Mucosa of rectum (tissue), 2 donors: ENCODE results near the gene SAMD14.

Source experiments
- H3K27ac ChIP-seq, 2 donors: one replicate each; pipeline ENCODE4 v1.7.0; 2013; ENCODE audit warnings: inconsistent platforms in 2 of 2, low read depth in 2 of 2, low read length in 2 of 2
- H3K27me3 ChIP-seq, 2 donors: one replicate each; pipeline ENCODE4 v1.7.0; 2013; ENCODE audit warnings: low read length in 2 of 2; ENCODE audit not compliant: control insufficient read depth in 2 of 2, insufficient read depth in 2 of 2
- H3K36me3 ChIP-seq, 2 donors: one replicate each; pipeline ENCODE4 v1.7.0; 2013; ENCODE audit warnings: low read length in 2 of 2; ENCODE audit not compliant: control insufficient read depth in 2 of 2, insufficient read depth in 2 of 2
- H3K4me1 ChIP-seq, 2 donors: one replicate each; pipeline ENCODE4 v1.7.0; 2013; ENCODE audit warnings: low read length in 2 of 2, mild to moderate bottlenecking in 1 of 2; ENCODE audit not compliant: control insufficient read depth in 2 of 2, insufficient read depth in 2 of 2
- H3K4me3 ChIP-seq, 2 donors: one replicate each; pipeline ENCODE4 v1.7.0; 2013; ENCODE audit warnings: low read length in 2 of 2
- H3K9ac ChIP-seq, 2 donors: one replicate each; pipeline ENCODE4 v1.7.0; 2013; ENCODE audit warnings: low read length in 2 of 2, low read depth in 1 of 2, mild to moderate bottlenecking in 1 of 2
- H3K9me3 ChIP-seq, 2 donors: one replicate each; pipeline ENCODE4 v1.7.0; 2013; ENCODE audit warnings: low read length in 2 of 2; ENCODE audit not compliant: control insufficient read depth in 2 of 2
- donor health status: healthy.
- donor health status: Normal muscosa, but diverticular disease.

SAMD14 gene

GRCh38 chr17:50103252-50103651 is 26.7 kb downstream of the SAMD14 start:
- Histone ChIP-seq H3K27me3 (no peaks in the 10 kb centered on the region), H3K9me3 (no peaks in the 10 kb centered on the region), H3K4me3 (no peak overlapping the region), H3K27ac (peak overlapping the region in 1 of 2 donors; percentile 96), H3K36me3 (peaks cover 23 to 41% of the 10 kb centered on the region in 2 donors), H3K9ac (no peak overlapping the region), H3K4me1 (peaks cover 44 to 46% of the 10 kb centered on the region in 2 donors)

GRCh38 chr17:50102164-50102991 is 27.6 kb downstream of the SAMD14 start:
- Histone ChIP-seq H3K27me3 (no peaks in the 10 kb centered on the region), H3K9me3 (no peaks in the 10 kb centered on the region), H3K27ac (peak overlapping the region; percentile 90 to 96), H3K9ac (peak overlapping the region; percentile 60 to 72), H3K4me3 (peak overlapping the region; percentile 25 to 53), H3K36me3 (peaks cover 32 to 40% of the 10 kb centered on the region in 2 donors), H3K4me1 (peaks cover 50% of the 10 kb centered on the region in 2 donors)

- Histone ChIP-seq H3K36me3 (peaks cover 29 to 37% of the 10 kb centered on the region in 2 donors), H3K9me3 (no peaks in the 10 kb centered on the region), H3K27ac (peak overlapping the region; percentile 90 to 96), H3K27me3 (no peaks in the 10 kb centered on the region), H3K9ac (peak overlapping the region; percentile 60 to 72), H3K4me1 (peaks cover 57 to 58% of the 10 kb centered on the region in 2 donors), H3K4me3 (peak overlapping the region; percentile 25 to 56)
Observed at GRCh38 chr17:50101346-50102163, 28.4 kb downstream of the SAMD14 start.

- Histone ChIP-seq H3K27ac (peak overlapping the region; percentile 90 to 96), H3K36me3 (peaks cover 25 to 36% of the 10 kb centered on the region in 2 donors), H3K9me3 (no peaks in the 10 kb centered on the region), H3K4me1 (peaks cover 62 to 63% of the 10 kb centered on the region in 2 donors), H3K4me3 (peak overlapping the region; percentile 25 to 56), H3K27me3 (no peaks in the 10 kb centered on the region), H3K9ac (peak overlapping the region; percentile 38 to 45)
Observed at GRCh38 chr17:50100921-50101345, 29.0 kb downstream of the SAMD14 start.

- no peaks in the 10 kb centered on the region for H3K27me3 ChIP-seq
- peak overlapping the region; percentile 90 to 96 for H3K27ac ChIP-seq
- peaks cover 66 to 67% of the 10 kb centered on the region in 2 donors for H3K4me1 ChIP-seq
- peaks cover 21 to 33% of the 10 kb centered on the region in 2 donors for H3K36me3 ChIP-seq
- peak overlapping the region; percentile 21 to 56 for H3K4me3 ChIP-seq
- H3K9ac ChIP-seq = peak overlapping the region; percentile 36 to 45
- H3K9me3 ChIP-seq = no peaks in the 10 kb centered on the region
Observed at GRCh38 chr17:50100480-50100883, 29.5 kb downstream of the SAMD14 start.

GRCh38 chr17:50099003-50099402 is 31.0 kb downstream of the SAMD14 start:
- no peaks in the 10 kb centered on the region for H3K9me3 ChIP-seq
- H3K4me1 ChIP-seq = peaks cover 71 to 73% of the 10 kb centered on the region in 2 donors
- H3K27me3 ChIP-seq = no peaks in the 10 kb centered on the region
- no peak overlapping the region for H3K9ac ChIP-seq
- no peak overlapping the region for H3K4me3 ChIP-seq
- H3K36me3 ChIP-seq = peaks cover 19 to 30% of the 10 kb centered on the region in 2 donors
- peak overlapping the region in 1 of 2 donors; percentile 21 for H3K27ac ChIP-seq

- Histone ChIP-seq H3K27ac (no peak overlapping the region), H3K36me3 (peaks cover 19 to 30% of the 10 kb centered on the region in 2 donors), H3K4me3 (no peak overlapping the region), H3K9me3 (no peaks in the 10 kb centered on the region), H3K4me1 (peaks cover 71 to 73% of the 10 kb centered on the region in 2 donors), H3K27me3 (no peaks in the 10 kb centered on the region), H3K9ac (no peak overlapping the region)
Observed at GRCh38 chr17:50098583-50098982, 31.4 kb downstream of the SAMD14 start.

- no peak overlapping the region for H3K9ac ChIP-seq
- H3K36me3 ChIP-seq = peaks cover 19 to 25% of the 10 kb centered on the region in 2 donors
- no peak overlapping the region for H3K4me3 ChIP-seq
- no peak overlapping the region for H3K27ac ChIP-seq
- peaks cover 67 to 68% of the 10 kb centered on the region in 2 donors for H3K4me1 ChIP-seq
- H3K27me3 ChIP-seq = no peaks in the 10 kb centered on the region
- no peaks in the 10 kb centered on the region for H3K9me3 ChIP-seq
Observed at GRCh38 chr17:50097926-50098325, 32.0 kb downstream of the SAMD14 start.

GRCh38 chr17:50097455-50097854 is 32.5 kb downstream of the SAMD14 start:
- H3K9ac ChIP-seq = no peak overlapping the region

GRCh38 chr17:50096758-50097157 is 33.2 kb downstream of the SAMD14 start:
- peaks cover 19 to 25% of the 10 kb centered on the region in 2 donors for H3K36me3 ChIP-seq
- peak overlapping the region in 1 of 2 donors; percentile 84 for H3K4me3 ChIP-seq
- no peak overlapping the region for H3K27ac ChIP-seq
- no peaks in the 10 kb centered on the region for H3K27me3 ChIP-seq
- H3K9ac ChIP-seq = peak overlapping the region in 1 of 2 donors; percentile 87
- no peaks in the 10 kb centered on the region for H3K9me3 ChIP-seq
- H3K4me1 ChIP-seq = peaks cover 56 to 57% of the 10 kb centered on the region in 2 donors

More at GRCh38 chr17:50097455-50097854, 32.5 kb downstream of the SAMD14 start:
- Histone ChIP-seq H3K27me3 (no peaks in the 10 kb centered on the region), H3K9me3 (no peaks in the 10 kb centered on the region), H3K4me1 (peaks cover 62 to 63% of the 10 kb centered on the region in 2 donors), H3K4me3 (no peak overlapping the region), H3K36me3 (peaks cover 19 to 25% of the 10 kb centered on the region in 2 donors), H3K27ac (no peak overlapping the region)
